Vein endothelial cell (primary cell): ENCODE measurements around the gene WBP11. TPM values are rescaled to one million over a fixed set of nuclear protein-coding genes. Genes with fewer than 3 reads are reported as not detected.

Experiments used
- total RNA-seq: library from RNA; depleted of rRNA; stranded (reverse); fragments of >200 nt; gene quantifications from 2 replicates; pipeline ENCODE4 v1.2.3, GENCODE V29; 2012

Gene WBP11
- 17.0 and 23.5 TPM in 2 replicates for total RNA-seq

GRCh38 chr12:14803011-14803829 is at the start of gene WBP11, which contains the start of gene C12orf60:
TSS of gene WBP11 (minus strand) at chr12:14803478. CDS start at chr12:14801383, 2,095 bp downstream.
TSS of gene C12orf60 (plus strand) at chr12:14803670. CDS start at chr12:14822936, 19,266 bp downstream.

GRCh38 chr12:14843425-14843887 is 40.2 kb upstream of the WBP11 start, which contains the start of gene ART4:
TSS of gene ART4 (minus strand) at chr12:14843526. CDS start at chr12:14843113, 413 bp downstream.

GRCh38 chr12:14814014-14814413 is 10.7 kb upstream of the WBP11 start, which contains the start of gene SMCO3:
TSS of gene SMCO3 (minus strand) at chr12:14814182. CDS start at chr12:14806680, 7,502 bp downstream.

Other genes with a start within 250 kb of the WBP11 start
- 0.10 TPM in 1 of 2 replicates, not detected in the other for gene PLBD1, start 235.6 kb downstream of the WBP11 start, total RNA-seq
- gene GUCY2C, start 106.9 kb downstream of the WBP11 start, total RNA-seq, result not detected in 2 replicates
- gene C12orf60, start 192 bp upstream of the WBP11 start, total RNA-seq, result 1.6 and 2.2 TPM in 2 replicates
- 0.10 and 0.65 TPM in 2 replicates for gene SMCO3, start 10.7 kb upstream of the WBP11 start, total RNA-seq
- gene ART4, start 40.0 kb upstream of the WBP11 start, total RNA-seq, result 23.8 and 42.1 TPM in 2 replicates
- 81.4 and 247 TPM in 2 replicates for gene MGP, start 82.4 kb upstream of the WBP11 start, total RNA-seq
- gene ERP27, start 135.1 kb upstream of the WBP11 start, total RNA-seq, result 0.33 and 1.3 TPM in 2 replicates
- 583 and 636 TPM in 2 replicates for gene ARHGDIB, start 158.1 kb upstream of the WBP11 start, total RNA-seq
- not detected in 2 replicates for gene PDE6H, start 169.6 kb upstream of the WBP11 start, total RNA-seq